ENCODE results near the gene BEST3.

The BEST3 gene

DNA sequence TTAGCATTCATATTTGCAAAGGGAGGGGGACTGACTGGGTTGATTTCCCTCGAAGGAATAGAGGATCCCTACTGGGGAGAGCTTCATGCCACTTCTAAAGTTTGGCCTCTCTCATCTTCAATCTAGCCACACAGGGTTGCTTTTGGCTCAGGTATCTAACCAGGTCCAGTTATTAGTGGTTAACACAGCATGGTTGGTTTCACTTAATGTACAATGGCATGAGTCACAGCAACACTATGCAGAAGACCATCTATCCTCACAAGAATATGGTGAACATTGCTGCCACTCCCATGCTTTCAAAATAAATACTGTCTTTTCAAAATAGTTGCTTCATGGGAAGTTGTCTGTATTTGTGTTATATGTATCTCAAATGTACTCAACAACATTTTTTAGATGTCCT is 33.0 kb upstream of the BEST3 start:
- POLR2A ChIA-PET (ENCODE audit: low non-redundant PET) = no interaction called here
- DNase-seq (ENCODE audit: low spot score) = peak; percentile 14
- TF ChIP-seq, protein P1, sequence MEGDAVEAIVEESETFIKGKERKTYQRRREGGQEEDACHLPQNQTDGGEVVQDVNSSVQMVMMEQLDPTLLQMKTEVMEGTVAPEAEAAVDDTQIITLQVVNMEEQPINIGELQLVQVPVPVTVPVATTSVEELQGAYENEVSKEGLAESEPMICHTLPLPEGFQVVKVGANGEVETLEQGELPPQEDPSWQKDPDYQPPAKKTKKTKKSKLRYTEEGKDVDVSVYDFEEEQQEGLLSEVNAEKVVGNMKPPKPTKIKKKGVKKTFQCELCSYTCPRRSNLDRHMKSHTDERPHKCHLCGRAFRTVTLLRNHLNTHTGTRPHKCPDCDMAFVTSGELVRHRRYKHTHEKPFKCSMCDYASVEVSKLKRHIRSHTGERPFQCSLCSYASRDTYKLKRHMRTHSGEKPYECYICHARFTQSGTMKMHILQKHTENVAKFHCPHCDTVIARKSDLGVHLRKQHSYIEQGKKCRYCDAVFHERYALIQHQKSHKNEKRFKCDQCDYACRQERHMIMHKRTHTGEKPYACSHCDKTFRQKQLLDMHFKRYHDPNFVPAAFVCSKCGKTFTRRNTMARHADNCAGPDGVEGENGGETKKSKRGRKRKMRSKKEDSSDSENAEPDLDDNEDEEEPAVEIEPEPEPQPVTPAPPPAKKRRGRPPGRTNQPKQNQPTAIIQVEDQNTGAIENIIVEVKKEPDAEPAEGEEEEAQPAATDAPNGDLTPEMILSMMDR (conservative IDR thresholded peaks at IDR 0.05; ENCODE audit: low read depth) = no peak
- CTCF ChIA-PET = no interaction called here
- H3K27ac ChIP-seq = no peak overlapping the region

DNA sequence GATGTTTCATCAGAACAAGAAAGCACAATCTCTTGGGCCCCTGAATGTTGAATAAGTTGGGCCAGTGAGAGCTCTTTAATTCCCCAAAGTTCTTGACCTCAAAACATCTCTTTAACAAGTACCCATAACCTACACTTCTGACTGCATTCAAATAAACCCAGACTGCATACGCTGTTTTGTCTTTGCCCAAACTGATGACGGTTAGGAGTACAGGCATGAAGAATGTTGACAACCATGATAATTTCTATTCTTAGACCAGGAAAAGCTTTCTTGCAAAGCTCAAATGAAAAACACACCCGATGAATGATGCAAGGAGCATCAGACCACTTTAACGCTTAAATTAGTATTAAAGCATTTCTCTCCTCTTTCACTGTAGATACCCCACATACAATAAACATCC is 27.8 kb upstream of the BEST3 start:
- POLR2A ChIA-PET (ENCODE audit: low non-redundant PET) = no interaction called here
- no peak overlapping the region for H3K27ac ChIP-seq
- TF ChIP-seq, protein P1 (conservative IDR thresholded peaks at IDR 0.05; ENCODE audit: low read depth) = no peak
- DNase-seq (ENCODE audit: low spot score) = no peak
- CTCF ChIA-PET = interaction anchor here (0.6 kb wide), 1 partner anchor 12 kb away, joined by 3 read pairs; no protein-coding TSS in a partner anchor

DNA sequence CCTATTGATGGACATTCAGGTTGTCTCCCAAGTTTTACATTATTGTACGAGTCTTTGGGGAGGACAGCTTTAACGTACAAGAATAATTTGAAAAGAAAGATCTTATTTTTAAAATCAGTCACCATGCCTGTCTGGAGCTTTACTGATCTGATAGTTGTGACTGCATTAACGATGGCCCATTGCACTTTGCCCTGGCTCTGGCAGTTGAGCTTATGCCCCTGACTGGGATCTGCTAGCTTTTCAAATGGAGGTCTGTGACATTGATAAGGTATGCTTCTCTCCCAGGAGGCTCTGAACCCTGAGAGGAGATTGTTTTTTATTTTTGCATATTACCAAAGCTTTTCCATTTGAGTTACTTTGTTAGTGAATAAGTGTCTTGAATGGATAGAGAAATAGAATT is 21.6 kb upstream of the BEST3 start:
- TF ChIP-seq, protein P1 (conservative IDR thresholded peaks at IDR 0.05; ENCODE audit: low read depth) = no peak
- ChIA-PET CTCF (no interaction called here), POLR2A (ENCODE audit: low non-redundant PET) (no interaction called here)
- H3K27ac ChIP-seq = no peak overlapping the region
- DNase-seq (ENCODE audit: low spot score) = no peak

DNA sequence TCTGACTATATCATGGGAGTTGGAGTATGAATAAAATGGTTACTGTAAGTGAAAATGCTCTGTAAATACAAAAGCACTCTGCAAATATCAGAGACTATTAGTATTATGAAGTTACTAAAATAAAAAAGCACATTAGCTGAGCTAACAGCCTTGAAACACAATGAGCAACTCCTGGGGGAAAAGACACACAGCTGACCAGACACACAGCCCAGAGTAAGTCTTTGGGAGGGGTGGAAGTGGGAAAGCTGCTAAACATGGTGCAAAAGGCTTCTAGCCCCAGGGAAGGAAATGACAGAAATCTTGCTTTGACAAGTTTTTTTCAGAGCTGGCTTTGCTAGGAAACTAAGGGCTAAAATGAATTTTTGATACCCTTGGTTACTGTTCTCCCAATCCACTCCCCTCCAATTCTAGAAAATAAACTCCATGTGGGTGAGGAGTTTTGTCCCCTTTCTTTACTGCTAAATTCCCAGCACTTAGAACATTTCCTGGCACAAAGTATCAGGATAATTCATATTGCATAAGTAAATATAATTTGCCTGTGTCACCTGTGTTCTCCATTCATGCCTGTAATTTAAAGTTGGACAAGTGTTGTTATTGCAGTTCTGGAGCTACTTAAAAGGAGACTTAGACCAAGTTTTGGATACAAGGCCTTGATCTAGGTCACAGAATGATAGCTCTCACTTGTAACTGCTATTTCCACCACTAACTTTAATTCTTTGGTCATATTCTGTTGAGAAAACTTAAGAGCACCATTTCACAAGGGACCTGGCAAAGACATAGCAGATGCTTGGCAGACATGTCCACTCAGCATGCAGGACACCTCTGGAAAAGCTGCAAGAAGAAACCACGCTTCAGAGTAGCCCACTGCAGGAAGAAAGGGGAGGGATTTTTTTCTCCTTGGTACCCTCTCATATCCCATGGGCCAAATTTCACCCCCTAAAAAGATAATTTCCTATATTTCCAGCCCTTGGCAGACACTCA is 20.5 kb upstream of the BEST3 start:
- TF ChIP-seq, protein P1 (conservative IDR thresholded peaks at IDR 0.05; ENCODE audit: low read depth) = no peak
- ChIA-PET CTCF (interaction anchor here (0.6 kb wide), 1 partner anchor 1755 kb away, joined by 3 read pairs; no protein-coding TSS in a partner anchor), POLR2A (ENCODE audit: low non-redundant PET) (no interaction called here)
- H3K27ac ChIP-seq = no peak overlapping the region
- DNase-seq (ENCODE audit: low spot score) = no peak

DNA sequence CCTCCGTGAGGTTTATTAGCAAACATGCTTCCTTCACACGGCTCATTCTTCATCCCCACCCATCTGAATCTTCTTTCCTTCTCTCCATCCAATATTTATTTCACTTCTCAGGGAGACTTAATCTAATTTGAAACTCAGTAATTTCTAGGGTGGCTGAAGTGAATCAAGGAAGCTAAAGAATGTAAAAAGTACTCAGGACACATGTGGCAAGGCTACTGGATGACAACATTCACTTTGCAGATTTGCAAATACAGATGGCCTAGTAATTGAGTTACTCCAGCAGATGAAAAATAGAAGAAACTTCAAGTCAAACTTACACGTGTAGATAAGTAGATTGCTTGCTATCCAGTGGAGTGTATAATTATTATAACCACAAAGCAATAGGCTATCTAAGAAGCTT is 15.4 kb upstream of the BEST3 start:
- ChIA-PET CTCF (no interaction called here), POLR2A (ENCODE audit: low non-redundant PET) (no interaction called here)
- TF ChIP-seq, protein P1 (conservative IDR thresholded peaks at IDR 0.05; ENCODE audit: low read depth) = no peak
- no peak overlapping the region for H3K27ac ChIP-seq
- DNase-seq (ENCODE audit: low spot score) = no peak

DNA sequence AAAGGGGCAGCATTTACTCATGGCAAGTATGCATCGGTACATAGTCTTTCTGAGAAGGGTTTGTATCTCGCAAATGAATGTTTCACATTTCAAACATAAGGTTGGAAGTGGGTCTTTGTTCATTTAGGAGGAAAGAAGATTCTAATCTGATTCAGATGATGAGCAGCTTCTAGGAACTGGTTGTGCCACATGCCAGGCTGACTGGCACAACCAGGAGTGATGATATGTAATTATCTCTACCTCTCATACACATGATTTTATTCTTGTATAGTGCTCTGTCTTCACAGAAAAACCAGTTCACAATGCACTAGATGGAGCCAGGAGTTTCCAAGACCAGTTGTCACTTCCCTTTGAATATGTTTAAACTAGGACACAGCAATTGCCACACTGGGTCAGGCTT is 13.7 kb upstream of the BEST3 start:
- POLR2A ChIA-PET (ENCODE audit: low non-redundant PET) = no interaction called here
- DNase-seq (ENCODE audit: low spot score) = no peak
- CTCF ChIA-PET = no interaction called here
- TF ChIP-seq, protein P1 (conservative IDR thresholded peaks at IDR 0.05; ENCODE audit: low read depth) = no peak
- H3K27ac ChIP-seq = no peak overlapping the region

All from RWPE1 (cell line).